ENCODE data around the gene NT5E.
"Not testable (repeated sequence)": the region's sequence is repeated elsewhere in the genome, so short reads cannot be mapped to it uniquely, and the experiment has no call there.

The NT5E gene

DNA sequence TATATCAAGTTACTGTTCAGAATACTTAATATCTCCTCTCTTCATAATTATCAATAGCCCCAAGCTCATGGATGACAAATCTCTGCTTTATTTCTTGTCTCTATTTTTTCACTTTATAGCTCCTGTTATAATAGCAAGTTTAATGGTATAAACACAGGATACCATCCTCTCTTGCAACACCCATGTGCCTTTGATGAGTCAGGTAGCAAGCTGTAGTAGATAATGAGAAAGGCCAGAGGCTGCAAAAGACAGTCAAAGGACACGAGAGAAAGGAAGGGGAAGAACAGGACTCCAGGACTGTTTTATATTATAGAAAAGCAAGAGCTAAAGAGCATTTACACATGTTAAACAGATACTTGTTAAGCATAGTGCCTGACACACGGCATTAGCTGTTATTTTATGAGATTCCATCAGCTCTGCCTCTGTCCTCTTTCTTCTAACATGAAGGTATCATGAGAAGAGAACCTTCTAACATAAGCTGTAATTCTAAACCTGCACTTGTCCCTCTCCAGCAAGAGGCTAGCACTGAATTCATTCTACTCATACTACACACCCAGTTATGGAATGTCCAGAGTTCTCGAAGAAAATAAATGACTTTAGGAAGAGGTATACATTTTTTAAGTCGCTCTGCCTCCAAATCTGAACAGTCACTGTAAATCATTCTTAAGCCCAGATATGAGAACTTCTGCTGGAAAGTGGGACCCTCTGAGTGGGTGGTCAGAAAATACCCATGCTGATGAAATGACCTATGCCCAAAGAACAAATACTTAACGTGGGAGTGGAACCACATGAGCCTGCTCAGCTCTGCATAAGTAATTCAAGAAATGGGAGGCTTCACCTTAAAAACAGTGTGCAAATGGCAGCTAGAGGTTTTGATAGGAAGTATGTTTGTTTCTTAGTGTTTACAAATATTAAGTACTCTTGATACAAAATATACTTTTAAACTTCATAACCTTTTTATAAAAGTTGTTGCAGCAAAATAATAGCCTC is 45.0 kb downstream of the NT5E start:
- no peak for DNase-seq

DNA sequence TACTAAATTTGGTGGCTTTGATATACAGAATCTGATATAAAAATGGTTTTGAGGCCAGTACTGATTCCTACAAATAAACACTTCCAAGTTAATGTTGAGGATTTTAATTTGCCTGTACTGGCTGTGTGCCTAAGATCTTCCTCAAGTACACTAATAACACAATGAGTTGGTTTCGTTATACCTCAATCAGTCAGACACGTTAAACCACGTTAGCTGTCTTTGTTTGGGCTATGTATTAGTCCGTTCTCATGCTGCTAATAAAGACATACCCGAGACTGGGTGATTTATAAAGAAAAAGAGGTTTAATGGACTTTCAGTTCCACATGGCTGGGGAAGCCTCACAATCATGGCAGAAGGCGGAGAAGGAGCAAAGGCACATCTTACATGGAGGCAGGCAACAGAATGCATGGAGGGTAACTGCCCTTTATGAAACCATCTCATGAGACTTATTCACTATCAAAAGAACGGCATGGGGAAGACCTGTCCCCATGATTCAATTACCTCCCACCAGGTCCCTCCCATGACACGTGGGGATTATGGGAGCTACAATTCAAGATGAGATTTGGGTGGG is 46.2 kb downstream of the NT5E start:
- DNase-seq, result no peak

DNA sequence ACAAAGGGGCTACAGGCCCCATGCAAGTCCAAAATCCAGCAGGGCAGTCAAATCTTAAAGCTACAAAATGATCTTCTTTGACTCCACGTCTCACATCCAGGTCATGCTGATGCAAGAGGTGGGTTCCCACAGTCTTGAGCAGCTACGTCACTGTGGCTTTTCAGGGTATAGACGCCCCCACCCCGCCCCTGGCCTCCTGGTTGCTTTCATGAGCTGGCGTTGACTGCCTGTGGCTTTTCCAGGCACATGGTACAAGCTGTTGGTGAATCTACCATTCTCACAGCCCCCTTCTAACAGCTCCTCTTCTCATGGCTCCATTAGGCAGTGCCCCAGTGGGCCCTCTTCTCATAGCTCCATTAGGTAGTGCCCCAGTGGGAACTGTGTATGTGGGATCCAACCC is 47.0 kb downstream of the NT5E start:
- no peak for DNase-seq

DNA sequence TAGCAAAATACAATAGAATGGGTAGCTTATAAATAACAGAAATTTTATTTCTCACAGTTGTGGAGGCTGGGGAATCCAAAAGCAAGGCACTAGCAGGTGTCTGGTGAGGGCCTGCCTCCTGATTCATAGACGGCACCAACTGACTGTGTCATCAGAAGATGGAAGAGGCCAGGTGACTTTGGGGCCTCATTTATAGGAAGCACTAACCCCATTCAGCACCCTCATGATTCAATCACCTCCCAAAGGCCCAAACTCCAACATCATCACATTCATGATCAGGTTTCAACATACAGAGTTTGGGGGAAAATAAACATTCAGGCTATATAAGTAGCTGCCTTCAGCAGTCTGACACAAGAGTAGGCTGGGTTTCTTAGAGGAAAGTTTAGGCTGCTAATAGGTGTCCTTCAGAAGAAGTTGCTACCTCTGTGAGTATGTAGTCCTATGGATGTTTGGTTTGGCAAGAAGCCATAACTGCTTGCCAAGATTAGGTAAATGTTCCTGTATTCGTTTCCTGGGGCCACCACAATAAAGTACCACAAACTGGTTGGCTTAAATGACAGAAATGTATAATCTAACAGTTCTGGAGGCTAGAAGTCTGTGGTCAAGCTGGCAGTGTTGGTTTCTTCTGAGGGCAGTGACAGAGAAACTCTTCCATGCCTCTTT is 48.8 kb downstream of the NT5E start:
- peak; percentile 44 for DNase-seq

DNA sequence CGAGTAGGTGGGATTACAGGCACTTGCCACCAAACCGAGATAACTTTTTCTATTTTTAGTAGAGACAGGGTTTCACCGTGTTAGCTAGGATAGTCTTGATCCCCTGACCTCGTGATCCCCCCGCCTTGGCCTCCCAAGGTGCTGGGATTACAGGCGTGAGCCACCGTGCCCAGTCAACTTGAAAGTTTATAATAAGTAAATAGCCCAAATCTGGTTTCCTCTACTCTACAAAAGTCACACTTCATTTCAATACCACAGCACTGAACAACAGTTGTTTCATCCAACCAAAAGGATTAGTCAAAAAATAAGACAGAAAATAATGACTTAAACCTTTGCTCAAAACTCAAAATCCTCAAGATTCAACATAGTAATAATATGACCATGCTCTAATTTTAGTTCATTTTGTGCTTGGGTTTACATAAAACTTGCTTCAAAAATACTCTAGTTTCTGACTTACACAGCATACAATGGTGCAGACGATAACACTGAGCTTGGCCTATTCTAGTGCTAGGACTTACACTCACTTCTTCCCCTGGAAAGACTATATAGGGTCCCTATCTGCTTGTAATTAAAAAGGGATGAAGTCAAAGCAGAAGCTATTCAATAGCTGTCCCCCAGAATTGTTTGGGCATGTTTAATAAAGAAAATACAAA is 56.7 kb downstream of the NT5E start:
- no peak for DNase-seq

DNA sequence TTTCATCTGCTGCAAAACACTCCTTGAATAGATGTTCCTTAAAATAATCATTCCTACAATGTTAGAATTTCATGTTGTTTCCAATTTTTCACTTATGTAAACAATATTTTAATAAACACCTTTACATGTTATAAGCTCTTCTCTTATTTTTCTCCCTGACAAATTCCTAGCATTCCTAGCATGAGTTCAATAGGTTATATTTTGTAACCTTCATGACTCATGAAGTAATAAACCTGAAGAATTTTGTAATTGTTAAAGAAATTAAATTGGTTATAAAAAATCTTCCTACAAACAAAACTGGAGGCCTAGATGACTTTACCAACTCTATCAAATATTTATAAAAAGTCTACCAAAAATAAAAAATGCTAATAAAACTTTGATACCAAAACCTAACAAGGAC is 66.3 kb downstream of the NT5E start:
- no peak for DNase-seq

DNA sequence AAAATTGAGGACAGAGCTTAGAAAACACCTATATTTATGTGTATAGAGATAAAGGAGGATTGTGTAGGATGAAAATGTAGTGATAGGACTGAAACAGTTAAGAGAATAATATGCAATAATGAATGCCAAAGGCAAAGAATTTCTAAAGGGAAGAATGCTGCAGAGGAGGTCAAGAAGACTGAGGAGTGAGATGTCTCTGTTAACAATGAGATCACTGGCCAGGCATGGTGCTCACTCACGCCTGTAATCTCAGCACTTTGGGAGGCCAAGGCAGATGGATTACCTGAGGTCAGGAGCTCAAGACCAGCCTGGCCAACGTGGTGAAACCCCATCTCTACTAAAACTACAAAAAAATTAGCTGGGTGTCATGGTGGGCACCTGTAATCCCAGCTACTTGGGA is 74.4 kb downstream of the NT5E start:
- DNase-seq, result not testable (repeated sequence)

DNA sequence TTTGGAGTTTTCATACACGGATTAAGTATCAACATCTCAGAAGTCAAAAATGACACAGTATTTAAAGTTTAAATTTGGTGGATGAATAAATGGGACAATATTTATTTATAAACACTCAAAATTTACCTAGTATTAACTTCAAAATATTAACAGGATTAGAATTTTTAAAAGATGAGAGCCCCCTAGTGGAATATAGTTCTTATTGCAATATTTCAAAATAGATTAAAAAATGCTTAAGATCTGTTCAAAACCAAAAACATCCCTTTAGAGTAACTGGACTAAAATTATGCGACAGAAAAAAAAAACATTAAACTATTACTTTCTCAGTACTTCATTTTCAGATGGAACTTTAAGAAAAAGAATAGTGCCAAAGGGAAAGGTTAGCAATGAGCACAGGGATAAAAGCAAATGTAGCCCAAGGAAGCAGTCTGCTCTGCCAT is 87.2 kb downstream of the NT5E start:
- DNase-seq, result no peak

DNA sequence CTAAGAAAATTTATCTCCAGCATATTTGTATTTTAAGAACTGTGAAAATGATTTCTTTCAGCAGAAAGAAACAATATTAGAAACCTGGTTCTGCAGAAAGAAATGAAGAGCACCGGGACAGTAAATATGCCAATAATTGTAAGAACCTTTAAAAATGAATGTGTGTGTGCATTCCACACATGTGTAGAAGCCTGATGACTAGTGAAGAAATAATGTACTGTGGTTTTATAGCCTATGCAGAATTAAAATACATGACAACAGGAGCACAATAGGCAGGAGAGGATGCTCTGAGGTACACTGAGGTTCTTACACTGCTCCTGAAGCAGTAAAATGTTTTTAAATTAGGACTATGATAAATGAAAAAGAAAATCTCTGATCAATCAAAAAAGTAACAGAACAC is 94.9 kb downstream of the NT5E start:
- DNase-seq, result no peak

Measured in NCI-H774 (cell line).